ENCODE data around the gene RAB42.

GRCh38 chr1:28579401-28579800 lies 12.7 kb upstream of the RAB42 start:
- TF ChIP-seq POLR2A (IDR thresholded peaks at IDR 0.05; ENCODE audit: low read length) (no peak), GATA1 (IDR thresholded peaks at IDR 0.05; ENCODE audit: low read depth, low read length) (no peak)
